HG02938 (cell line): ENCODE results near the gene ACKR3.

ENCODE experiments used
- ATAC-seq: cut with Tn5 transposase; IDR thresholded peaks from one replicate; pipeline ENCODE4 v1.9.1; 2021; ENCODE audit warnings: mild to moderate bottlenecking, moderate library complexity; ENCODE audit not compliant: unreplicated experiment

ACKR3 gene

DNA sequence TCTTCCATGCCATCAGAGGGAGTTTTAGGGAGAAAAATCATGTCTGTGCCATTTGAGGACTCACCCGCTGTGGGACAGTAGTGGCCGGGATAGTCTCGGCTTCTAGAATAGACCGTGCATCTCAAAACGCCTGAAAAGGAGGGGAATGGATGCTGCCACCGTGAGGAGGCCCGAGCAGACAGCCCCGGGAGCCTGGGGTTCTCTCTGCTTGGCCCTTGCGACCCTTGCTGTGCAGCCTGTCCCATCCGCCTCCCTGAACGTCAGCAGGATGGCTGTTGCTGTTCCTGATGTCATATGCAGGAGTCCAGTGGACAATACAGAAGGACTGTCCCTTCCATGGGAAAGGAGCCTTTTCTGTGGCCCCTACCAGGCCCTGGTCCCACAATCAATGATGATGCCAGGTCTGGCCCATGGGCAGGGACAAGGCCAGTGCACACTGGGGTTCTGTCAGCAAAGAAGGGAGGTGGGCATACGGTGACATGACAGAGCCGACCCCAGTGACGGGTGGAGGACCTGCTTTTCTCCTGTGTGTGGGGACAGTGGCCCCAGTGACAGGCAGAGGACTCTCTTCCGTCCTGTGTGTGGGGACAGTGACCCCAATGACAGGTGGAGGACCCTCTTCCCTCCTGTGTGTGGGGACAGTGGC lies 58.8 kb downstream of the ACKR3 start:
- ATAC-seq: no peak

DNA sequence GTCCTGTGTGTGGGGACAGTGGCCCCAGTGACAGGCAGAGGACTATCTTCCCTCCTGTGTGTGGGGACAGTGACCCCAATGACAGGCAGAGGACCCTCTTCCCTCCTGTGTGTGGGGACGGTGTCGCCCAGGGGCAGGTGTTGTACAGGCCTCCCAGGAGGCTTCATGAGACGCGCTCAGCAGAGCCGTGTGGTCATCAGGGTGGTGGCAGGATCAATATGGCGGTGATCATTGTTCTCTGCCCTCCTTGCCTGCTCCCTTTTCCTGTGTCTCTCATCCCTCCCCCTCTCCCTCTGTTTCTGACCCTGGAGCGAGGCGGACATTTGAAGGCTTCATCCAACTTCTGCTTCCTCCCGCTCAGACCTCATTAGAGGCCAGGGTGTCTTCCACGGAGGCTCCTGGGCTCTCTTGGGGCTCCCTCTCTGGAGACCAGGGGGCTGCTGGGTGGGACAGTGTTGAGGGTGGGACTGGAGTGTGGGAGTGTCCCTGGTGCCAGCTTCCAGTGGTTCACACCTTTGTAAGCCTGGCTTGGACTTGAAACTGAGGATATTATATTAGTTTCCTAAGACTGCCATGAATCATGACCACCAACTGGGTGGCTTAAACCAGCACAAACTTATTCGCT lies 59.5 kb downstream of the ACKR3 start:
- ATAC-seq: no peak

DNA sequence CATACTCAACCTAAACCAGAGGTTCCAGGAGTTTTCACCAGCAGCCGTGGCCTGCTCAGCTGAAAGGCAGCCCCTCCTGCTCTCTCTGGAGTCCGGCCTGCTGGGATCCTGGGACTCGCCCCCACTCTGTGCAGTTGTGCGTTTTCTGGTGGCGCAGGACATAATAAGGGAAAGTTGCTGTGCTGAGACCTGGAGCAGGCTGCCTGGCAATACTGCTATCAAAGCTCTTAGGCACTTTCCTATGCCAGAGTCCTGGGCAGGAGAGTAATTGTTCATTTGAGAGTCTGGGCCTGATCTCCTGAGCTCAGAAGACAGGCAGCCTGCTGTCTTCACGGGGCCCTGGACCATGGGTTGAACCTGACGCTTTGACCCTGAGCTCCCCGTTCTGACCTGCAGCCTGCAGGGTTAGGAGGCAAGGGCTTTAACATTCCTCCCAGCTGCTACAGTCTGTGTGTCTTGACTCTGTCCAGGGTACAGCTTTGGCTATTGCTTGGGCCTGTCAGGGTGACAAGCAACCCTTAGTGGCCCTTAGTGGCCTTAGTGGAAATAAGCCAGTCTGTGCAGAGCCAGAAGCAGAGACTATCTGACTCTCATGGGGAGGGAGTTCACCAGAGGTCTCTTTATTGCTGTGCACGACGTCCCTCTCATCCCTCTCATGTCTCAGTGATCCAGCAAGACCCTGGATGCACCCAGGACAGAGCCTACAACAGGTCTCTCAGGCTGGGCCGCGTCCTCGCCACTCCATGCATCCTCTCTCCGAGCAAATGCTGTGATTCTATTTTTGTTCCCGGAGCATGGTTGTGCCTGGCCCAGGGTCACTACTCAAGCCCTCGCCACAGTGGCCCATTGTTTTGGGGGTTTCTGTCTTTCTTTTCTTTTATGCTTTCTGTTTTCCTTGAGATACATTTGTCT lies 60.6 kb downstream of the ACKR3 start:
- ATAC-seq: no peak

DNA sequence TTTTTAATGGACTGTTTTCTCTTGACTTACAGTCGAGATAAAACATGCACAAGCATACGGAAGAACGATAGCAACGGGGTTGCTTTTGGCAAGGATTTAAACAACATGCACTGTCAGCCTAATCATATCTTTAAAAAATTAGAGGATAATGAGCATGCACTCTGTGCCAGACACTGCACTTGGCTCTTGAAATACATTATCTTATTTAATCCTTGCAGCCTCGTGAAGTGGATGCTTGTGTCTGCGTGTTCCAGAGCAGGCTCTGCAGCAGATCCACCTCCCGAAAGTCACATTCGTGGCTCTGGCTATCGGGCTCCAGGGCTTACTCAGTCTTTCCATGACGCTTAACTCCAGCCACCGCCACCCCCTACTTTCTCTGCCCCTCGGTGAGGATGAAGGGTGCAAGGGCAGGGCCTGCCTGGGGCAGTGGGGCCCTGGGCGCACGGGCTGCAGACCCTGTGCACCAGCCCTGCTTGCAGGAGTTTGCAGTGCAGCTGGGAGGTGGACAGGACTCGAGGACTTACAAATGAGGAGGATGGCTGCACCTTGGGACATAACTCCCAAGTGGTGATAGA lies 61.7 kb downstream of the ACKR3 start:
- no peak for ATAC-seq

DNA sequence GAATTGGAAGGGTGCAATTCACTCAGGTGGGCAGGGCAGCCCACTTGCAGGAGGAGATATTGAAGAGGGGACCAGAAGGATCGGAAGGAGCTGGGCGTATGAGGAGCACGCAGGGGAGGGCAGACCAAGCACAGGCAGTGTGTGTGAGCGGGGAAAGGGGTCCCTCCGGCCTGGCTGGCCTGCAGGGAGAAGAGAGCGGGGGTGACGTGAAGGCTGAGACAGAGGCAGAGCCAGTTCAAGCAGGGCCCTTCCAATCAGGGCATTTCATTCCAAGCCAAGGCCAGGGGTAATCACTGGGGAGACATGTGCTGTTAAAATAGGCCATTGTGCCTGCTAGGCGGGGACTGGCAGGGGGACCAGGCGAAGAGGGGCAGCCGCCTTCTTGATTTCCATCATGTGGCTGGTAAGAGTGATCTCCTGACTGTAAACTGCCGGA lies 62.2 kb downstream of the ACKR3 start:
- ATAC-seq: no peak
